Neural crest cell (in vitro differentiated cells): ENCODE results near the gene MTX1. TPM values are rescaled to one million over a fixed set of nuclear protein-coding genes. Genes with fewer than 3 reads are reported as not detected.

Experiments used
- DNase-seq: peaks from one replicate; pipeline ENCODE4 v3.0.0; 2021; ENCODE audit warnings: low read depth, mixed read lengths, low spot score
- H3K27ac Mint-ChIP-seq: one replicate; pipeline ENCODE4 v1.8.0; 2021; ENCODE audit warnings: mild to moderate bottlenecking, mixed read lengths; ENCODE audit not compliant: unreplicated experiment
- H3K27me3 Mint-ChIP-seq: 2 replicates; pipeline ENCODE4 v1.8.0; 2021; ENCODE audit warnings: low read depth, mild to moderate bottlenecking, mixed read lengths
- H3K36me3 Mint-ChIP-seq: 2 replicates; pipeline ENCODE4 v1.8.0; 2021; ENCODE audit warnings: low read depth, mild to moderate bottlenecking, mixed read lengths
- H3K4me1 Mint-ChIP-seq: 2 replicates; pipeline ENCODE4 v1.8.0; 2021; ENCODE audit warnings: mixed read lengths
- H3K4me3 Mint-ChIP-seq: one replicate; pipeline ENCODE4 v1.8.0; 2021; ENCODE audit warnings: mild to moderate bottlenecking, mixed read lengths
- H3K9me3 Mint-ChIP-seq: 2 replicates; pipeline ENCODE4 v1.8.0; 2021; ENCODE audit warnings: mixed read lengths
- CTCF ChIP-seq: fragments of 200-600 bp; sonication (generic); conservative IDR thresholded peaks from 2 replicates; pipeline ENCODE4 v1.5.0; 2021; ENCODE audit warnings: antibody characterized with exemption, mild to moderate bottlenecking
- total RNA-seq: library from RNA; stranded (reverse); gene quantifications from 2 replicates; pipeline ENCODE4 v1.2.1, GENCODE V29; 2021

MTX1 gene
- total RNA-seq, 1 donor from 2014 or later: 38.3 TPM

- peaks cover 3% of the 10 kb centered on the region for H3K36me3 Mint-ChIP-seq
Measured at GRCh38 chr1:155182052-155182550, 26.4 kb upstream of the MTX1 start.

GRCh38 chr1:155183775-155184221 is 24.7 kb upstream of the MTX1 start:
- peaks cover 9% of the 10 kb centered on the region for H3K4me1 Mint-ChIP-seq
- DNase-seq: no peak
- no peaks in the 10 kb centered on the region for H3K9me3 Mint-ChIP-seq
- H3K4me3 Mint-ChIP-seq: no peak overlapping the region
- TF ChIP-seq CTCF: no peak
- H3K27me3 Mint-ChIP-seq: peaks cover 5% of the 10 kb centered on the region
- H3K27ac Mint-ChIP-seq: no peak overlapping the region
- peaks cover 4% of the 10 kb centered on the region for H3K36me3 Mint-ChIP-seq

More at GRCh38 chr1:155182052-155182550, 26.4 kb upstream of the MTX1 start:
- no peak for DNase-seq
- no peaks in the 10 kb centered on the region for H3K27me3 Mint-ChIP-seq
- no peak for TF ChIP-seq CTCF
- no peaks in the 10 kb centered on the region for H3K9me3 Mint-ChIP-seq
- peaks cover 4% of the 10 kb centered on the region for H3K4me1 Mint-ChIP-seq
- no peak overlapping the region for H3K4me3 Mint-ChIP-seq
- no peak overlapping the region for H3K27ac Mint-ChIP-seq

GRCh38 chr1:155184351-155184811 is 24.1 kb upstream of the MTX1 start:
- Mint-ChIP-seq H3K9me3 (no peaks in the 10 kb centered on the region), H3K4me1 (peaks cover 6% of the 10 kb centered on the region), H3K27me3 (peaks cover 5% of the 10 kb centered on the region), H3K36me3 (peaks cover 4% of the 10 kb centered on the region), H3K4me3 (no peak overlapping the region), H3K27ac (no peak overlapping the region)
- no peak for TF ChIP-seq CTCF
- DNase-seq: no peak

- Mint-ChIP-seq H3K4me3 (no peak overlapping the region), H3K36me3 (peaks cover 4% of the 10 kb centered on the region), H3K9me3 (no peaks in the 10 kb centered on the region), H3K27me3 (peaks cover 5% of the 10 kb centered on the region), H3K27ac (no peak overlapping the region), H3K4me1 (peaks cover 6% of the 10 kb centered on the region)
- DNase-seq: no peak
- no peak for TF ChIP-seq CTCF
Measured at GRCh38 chr1:155184835-155185782, 23.4 kb upstream of the MTX1 start.

- Mint-ChIP-seq H3K4me3 (no peak overlapping the region), H3K27ac (no peak overlapping the region), H3K4me1 (peaks cover 6% of the 10 kb centered on the region), H3K27me3 (peaks cover 5% of the 10 kb centered on the region), H3K36me3 (peaks cover 4% of the 10 kb centered on the region), H3K9me3 (no peaks in the 10 kb centered on the region)
- no peak for TF ChIP-seq CTCF
- DNase-seq: no peak
Measured at GRCh38 chr1:155185783-155186066, 22.8 kb upstream of the MTX1 start.
